NT2/D1 (cell line): ENCODE results near the gene MZT2B.
"Not testable (repeated sequence)": the region's sequence is repeated elsewhere in the genome, so short reads cannot be mapped to it uniquely, and the experiment has no call there.

Source experiments
- DNase-seq: peaks from one replicate; pipeline ENCODE4 v3.0.0-alpha.2; 2011; ENCODE audit warnings: low read depth, low spot score
- H3K27me3 ChIP-seq: 2 replicates; pipeline ENCODE4 v1.6.0; 2011; ENCODE audit warnings: mild to moderate bottlenecking; ENCODE audit not compliant: insufficient read length, insufficient read depth
- H3K36me3 ChIP-seq: 2 replicates; pipeline ENCODE4 v1.6.1; 2011; ENCODE audit warnings: mild to moderate bottlenecking, low read length, mixed read lengths; ENCODE audit not compliant: insufficient read depth, insufficient read length
- H3K4me1 ChIP-seq: 2 replicates; pipeline ENCODE4 v1.5.1; 2011; ENCODE audit not compliant: insufficient read depth, insufficient read length
- H3K4me3 ChIP-seq: 2 replicates; pipeline ENCODE4 v1.5.1; 2011; ENCODE audit warnings: low read depth; ENCODE audit not compliant: insufficient read length
- H3K9ac ChIP-seq: 2 replicates; pipeline ENCODE4 v1.6.0; 2011; ENCODE audit warnings: low read depth; ENCODE audit not compliant: insufficient read length
- H3K9me3 ChIP-seq: 2 replicates; pipeline ENCODE4 v1.5.1; 2011; ENCODE audit warnings: mild to moderate bottlenecking, low read length; ENCODE audit not compliant: insufficient read depth
- SUZ12 ChIP-seq: IDR thresholded peaks from 2 replicates; pipeline ENCODE4 v1.6.1; 2011; ENCODE audit not compliant: insufficient read length, insufficient read depth; ENCODE audit errors: extremely low read depth
- YY1 ChIP-seq: IDR thresholded peaks from 2 replicates; pipeline ENCODE4 v1.6.1; 2011; ENCODE audit not compliant: insufficient read length, insufficient read depth
- ZNF274 ChIP-seq: IDR thresholded peaks from 2 replicates; pipeline ENCODE4 v1.6.1; 2011; ENCODE audit warnings: mild to moderate bottlenecking, low read depth, low read length

Gene MZT2B

DNA sequence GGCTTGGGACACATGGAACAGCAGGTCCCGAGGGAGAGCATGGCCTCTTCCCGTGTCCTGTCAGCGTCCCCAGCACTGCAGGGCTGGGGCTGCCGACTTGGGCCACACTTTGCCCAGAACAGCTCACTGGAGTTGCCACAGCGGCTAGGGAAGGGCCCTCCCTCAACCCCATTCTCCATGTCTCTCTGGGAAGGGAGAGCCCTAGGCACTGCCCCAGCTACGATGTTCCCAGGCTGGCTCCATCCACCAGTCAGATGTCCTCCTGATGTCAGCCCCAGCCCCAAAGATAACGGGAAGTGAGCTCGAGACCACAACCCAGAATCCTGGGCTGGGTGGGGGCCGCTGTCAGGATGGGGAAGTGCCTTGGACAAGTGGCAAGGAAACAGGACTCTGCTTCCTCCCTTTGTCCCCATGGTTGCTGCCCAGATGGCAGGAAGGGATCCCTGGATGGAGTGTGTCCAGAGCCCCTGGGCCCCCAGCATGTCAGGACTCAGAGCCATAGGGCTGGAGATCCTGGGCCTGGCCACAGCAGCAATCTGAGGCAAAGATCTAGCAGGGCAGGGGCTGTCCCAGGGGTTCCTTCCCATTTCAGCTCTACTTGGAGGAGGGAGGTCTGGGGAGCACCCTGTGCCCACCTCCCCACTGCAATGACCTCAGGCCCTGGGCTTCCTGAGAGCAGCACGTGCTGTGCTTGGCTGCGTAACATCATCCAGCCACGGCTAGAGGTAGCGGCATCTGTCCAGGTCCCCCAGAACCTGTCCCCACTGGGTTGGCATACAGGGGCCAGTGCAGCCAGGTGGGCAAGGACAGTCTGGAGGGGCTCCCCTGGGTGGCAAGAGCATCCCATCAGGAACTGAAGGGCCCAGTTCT, 39.4 kb upstream of the MZT2B start:
- not testable (repeated sequence) for H3K4me3 ChIP-seq, H3K36me3 ChIP-seq, H3K9me3 ChIP-seq, DNase-seq, H3K9ac ChIP-seq, H3K4me1 ChIP-seq
- peaks cover 13% of the 10 kb centered on the region for H3K27me3 ChIP-seq

DNA sequence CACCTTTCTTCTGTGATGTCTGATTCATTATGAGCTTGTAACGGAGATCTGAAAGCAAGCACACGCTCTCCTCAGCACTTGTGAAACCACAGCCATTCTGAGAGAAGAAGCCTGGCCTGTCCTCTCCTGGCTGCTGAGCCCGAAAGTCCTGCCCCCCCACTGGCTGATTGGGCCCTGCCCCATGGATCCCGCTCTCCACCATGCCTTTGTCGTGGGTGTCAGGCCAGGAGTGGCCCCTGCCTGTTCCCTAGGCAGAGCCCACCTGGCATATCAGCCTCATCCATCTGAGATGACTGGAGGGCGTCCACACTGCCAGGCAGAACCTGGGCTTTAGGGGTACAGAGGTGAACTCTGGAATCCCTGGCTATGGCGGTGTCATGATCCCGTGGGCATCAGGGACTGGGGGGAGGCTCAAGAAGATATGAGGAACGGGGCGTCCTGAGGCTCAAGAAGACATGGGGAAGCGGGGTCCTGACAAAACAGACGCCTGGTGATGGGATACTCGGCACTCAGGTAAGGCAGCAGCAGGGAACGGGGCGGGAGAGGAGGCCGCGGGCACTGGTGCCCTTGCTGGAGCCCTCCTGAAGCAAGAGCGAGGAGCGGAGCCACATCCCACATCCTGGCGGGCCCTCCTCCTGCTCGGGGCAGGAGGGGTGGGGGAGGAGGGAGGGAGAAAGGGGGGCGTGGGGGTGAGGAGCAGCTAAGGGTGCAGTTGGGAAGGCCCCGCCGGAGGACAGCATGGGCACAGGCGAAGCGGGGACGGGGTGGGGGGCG, 38.6 kb upstream of the MZT2B start:
- Histone ChIP-seq H3K27me3 (peaks cover 13% of the 10 kb centered on the region), H3K9ac (peak overlapping the region; percentile 4)
- H3K9me3 ChIP-seq, H3K4me3 ChIP-seq, H3K36me3 ChIP-seq, DNase-seq, H3K4me1 ChIP-seq: not testable (repeated sequence)

DNA sequence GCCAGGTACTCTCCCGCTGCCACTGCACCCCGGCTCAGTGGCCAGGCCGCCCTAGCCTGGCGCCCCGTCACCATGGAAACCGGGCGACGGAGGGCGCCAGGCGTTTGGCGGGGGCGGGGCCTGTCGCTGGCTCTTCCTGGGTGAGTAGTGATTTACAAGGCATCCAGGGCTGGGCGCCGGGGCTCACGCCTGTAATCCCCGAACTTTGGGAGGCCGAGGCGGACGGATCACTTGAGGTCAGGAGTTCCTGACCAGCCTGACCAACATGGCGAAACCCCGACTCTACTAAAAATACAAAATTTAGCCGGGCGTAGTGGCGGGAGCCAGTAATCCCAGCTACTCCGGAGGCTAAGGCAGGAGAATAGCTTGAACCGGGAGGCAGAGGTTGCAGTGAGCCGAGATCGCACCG, 37.1 kb upstream of the MZT2B start, which contains the start of gene CCDC74B:
CCDC74B (minus strand) TSS at position 107 of the 409 bp plus-strand sequence. CDS start 116 bp downstream, outside the sequence.
- H3K36me3 ChIP-seq, H3K9ac ChIP-seq, H3K9me3 ChIP-seq, H3K4me1 ChIP-seq: not testable (repeated sequence)
- H3K27me3 ChIP-seq = peaks cover 13% of the 10 kb centered on the region
- DNase-seq = peak; percentile 16
- peak within 1 kb of the TSS; percentile 24 for H3K4me3 ChIP-seq

DNA sequence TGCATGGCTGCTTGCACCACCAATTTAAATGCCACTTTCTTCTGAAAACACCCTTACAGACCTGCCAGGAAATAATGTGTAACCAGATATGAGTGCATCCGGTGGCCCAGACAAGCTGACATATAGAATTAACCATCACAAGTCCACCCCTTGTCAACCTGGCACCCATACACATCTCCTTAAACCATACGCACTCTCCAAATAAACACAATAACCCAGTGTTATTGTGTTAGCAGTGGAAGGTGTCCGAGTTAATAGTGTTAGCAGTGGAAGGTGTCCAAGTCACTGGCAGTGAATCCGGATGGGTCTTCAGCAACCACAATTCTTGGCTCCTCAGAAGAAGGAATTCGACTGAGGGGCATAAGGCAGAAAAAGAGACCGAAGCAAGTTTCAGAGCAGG, 33.5 kb upstream of the MZT2B start:
- H3K9ac ChIP-seq, H3K9me3 ChIP-seq, H3K27me3 ChIP-seq, DNase-seq, H3K4me3 ChIP-seq, H3K4me1 ChIP-seq: not testable (repeated sequence)
- H3K36me3 ChIP-seq = peaks cover 30% of the 10 kb centered on the region

DNA sequence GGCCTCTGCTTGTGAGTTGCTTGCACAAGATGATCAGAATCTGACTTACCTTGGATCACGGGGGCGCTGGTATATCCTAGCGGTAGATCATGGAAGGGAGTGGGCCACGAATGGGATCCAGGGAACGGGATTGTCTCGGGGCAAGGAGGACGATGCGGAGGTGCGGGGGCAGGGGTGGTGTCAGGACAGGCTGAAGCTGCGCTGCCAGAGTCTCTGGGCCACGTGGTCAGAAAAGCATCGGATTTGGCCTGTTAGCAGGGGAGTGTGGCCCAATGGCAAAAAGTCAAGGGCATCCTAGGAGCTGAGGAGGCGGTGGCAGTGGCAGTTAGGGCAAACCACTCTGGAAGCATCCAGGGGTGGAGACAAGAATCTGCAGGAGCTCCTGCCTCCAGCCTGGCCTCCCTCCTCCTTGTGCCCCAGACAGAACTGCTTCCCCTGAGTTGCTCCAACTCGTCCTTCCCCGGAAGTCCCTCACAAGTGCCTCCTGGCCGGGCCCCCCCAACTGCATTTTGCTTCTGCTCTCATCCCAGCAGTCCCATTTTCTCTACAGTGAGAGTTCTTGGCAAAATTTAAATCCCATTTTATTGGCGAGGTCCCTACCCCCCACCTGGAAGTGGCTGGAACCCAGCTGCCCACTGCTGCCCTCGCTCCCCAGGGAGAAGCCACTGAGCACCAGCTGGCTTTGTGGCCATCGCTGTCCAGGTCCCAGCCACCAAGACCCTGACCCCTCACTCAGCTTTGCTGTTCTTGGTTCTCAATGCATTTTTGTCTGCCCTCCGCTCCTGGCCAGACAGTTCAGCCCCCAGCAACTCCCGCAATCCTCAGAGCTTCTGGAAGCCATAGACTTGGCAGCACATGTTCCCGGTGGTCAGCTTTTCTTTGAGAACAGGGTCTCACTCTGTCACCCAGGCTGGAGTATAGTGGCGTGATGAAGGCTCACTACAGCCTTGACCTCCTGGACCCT, 31.6 kb upstream of the MZT2B start:
- H3K36me3 ChIP-seq = peaks cover 49% of the 10 kb centered on the region
- no peak overlapping the region for H3K4me3 ChIP-seq

DNA sequence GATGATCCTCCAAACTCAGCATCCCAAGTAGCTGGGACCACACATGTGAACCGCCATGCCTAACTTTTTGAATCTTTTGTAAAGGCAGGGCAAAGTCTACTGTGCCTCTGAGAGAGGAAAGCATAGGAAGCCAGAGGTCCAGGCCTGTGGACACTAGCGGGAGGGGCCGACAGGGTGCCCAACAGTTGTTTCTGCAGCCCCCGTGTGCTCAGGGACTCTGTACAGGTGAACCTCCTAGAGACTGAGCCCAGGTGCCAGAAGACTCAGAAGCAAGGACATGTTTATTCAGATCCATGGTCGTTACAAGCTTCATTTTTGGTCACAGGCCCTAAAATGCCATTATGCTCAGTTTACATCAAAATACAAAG, 30.9 kb upstream of the MZT2B start:
- H3K4me3 ChIP-seq, H3K27me3 ChIP-seq: not testable (repeated sequence)
- peaks cover 56% of the 10 kb centered on the region for H3K36me3 ChIP-seq

More for the DNA sequence above, 31.6 kb upstream of the MZT2B start:
- DNase-seq = no peak
- no peaks in the 10 kb centered on the region for H3K4me1 ChIP-seq
- H3K27me3 ChIP-seq = no peaks in the 10 kb centered on the region
- TF ChIP-seq YY1 (no peak), ZNF274 (no peak), SUZ12 (no peak)
- no peaks in the 10 kb centered on the region for H3K9me3 ChIP-seq
- H3K9ac ChIP-seq = no peak overlapping the region

DNA sequence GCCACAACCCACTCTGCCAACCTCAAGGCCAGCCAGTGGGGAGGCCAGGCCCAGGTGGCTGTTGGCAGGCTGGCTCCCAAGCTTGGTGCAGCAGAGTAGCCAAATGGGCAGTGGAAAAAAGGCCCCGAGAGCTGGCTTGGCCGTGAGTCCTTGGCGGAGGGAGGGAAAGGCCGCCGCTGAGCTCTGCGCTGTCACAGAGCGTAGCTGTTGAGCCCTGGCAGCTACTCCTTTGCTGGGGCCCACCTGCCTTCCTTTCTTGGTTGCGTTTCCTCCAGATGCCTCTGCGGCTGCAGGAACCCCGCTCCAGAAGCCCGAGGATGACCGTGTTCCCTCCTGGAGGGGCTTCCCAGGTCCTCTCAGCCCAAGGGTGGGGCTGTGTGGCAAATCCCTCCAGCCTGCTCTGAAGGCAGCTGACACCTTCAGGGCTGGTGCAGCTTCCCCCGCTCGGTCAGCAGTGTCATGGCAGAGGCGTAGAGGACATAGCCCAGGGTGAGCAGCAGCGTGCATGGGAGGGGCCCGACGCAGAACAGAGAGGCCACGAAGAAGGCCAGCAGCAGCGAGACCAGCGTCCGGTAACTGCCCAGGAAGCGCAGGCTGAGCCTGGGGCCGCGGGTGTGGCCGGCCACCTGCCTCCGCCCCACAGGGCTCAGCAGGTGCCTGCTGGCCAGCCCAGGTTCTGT, 29.8 kb upstream of the MZT2B start:
- not testable (repeated sequence) for H3K9ac ChIP-seq, H3K27me3 ChIP-seq, DNase-seq, H3K4me1 ChIP-seq, H3K4me3 ChIP-seq, H3K9me3 ChIP-seq
- H3K36me3 ChIP-seq = peaks cover 64% of the 10 kb centered on the region

More for the DNA sequence above, 30.9 kb upstream of the MZT2B start:
- H3K9me3 ChIP-seq, H3K9ac ChIP-seq, H3K4me1 ChIP-seq, DNase-seq: not testable (repeated sequence)
